RWPE2 (cell line): ENCODE measurements around the gene HEATR9.

Experiments
- ATAC-seq: fragments of 200-7000 bp; cut with Tn5 transposase; 3 replicates; pipeline ENCODE4 v1.9.1; 2021; ENCODE audit warnings: low read depth
- DNase-seq: peaks from one replicate; pipeline ENCODE4 v3.0.0-alpha.2; 2020; ENCODE audit warnings: low spot score
- H3K27ac ChIP-seq: fragments of 450-650 bp; 2 replicates; pipeline ENCODE4 v1.5.1; 2017; ENCODE audit warnings: mild to moderate bottlenecking; ENCODE audit not compliant: poor library complexity, severe bottlenecking
- H3K27me3 ChIP-seq: fragments of 250-450 bp; sonication (Bioruptor Pico); 2 replicates; pipeline ENCODE4 v1.5.1; 2021; ENCODE audit warnings: mild to moderate bottlenecking, moderate library complexity; ENCODE audit not compliant: insufficient read depth, poor library complexity, severe bottlenecking
- H3K36me3 ChIP-seq: fragments of 250-450 bp; sonication (Bioruptor Pico); 2 replicates; pipeline ENCODE4 v1.5.1; 2020; ENCODE audit warnings: low read depth, mild to moderate bottlenecking, moderate library complexity
- H3K4me1 ChIP-seq: fragments of 250-450 bp; sonication (Bioruptor Pico); 2 replicates; pipeline ENCODE4 v1.5.1; 2021; ENCODE audit warnings: mild to moderate bottlenecking, moderate library complexity; ENCODE audit not compliant: insufficient read depth, poor library complexity, severe bottlenecking
- H3K4me3 ChIP-seq: fragments of 250-450 bp; sonication (Bioruptor Pico); 2 replicates; pipeline ENCODE4 v1.5.1; 2021; ENCODE audit warnings: mild to moderate bottlenecking, moderate library complexity; ENCODE audit not compliant: severe bottlenecking
- H3K9me3 ChIP-seq: fragments of 250-450 bp; sonication (Bioruptor Pico); 2 replicates; pipeline ENCODE4 v1.5.1; 2021; ENCODE audit warnings: mild to moderate bottlenecking, moderate library complexity; ENCODE audit not compliant: severe bottlenecking
- CTCF ChIP-seq: fragments of 450-650 bp; IDR thresholded peaks from one replicate; pipeline ENCODE4 v1.5.1; 2017; ENCODE audit warnings: mild to moderate bottlenecking, moderate library complexity; ENCODE audit not compliant: poor library complexity, severe bottlenecking

Gene HEATR9

GRCh38 chr17:35808240-35808961 lies 60.3 kb downstream of the HEATR9 start:
- no peak for TF ChIP-seq CTCF
- peak overlapping the region; percentile 73 for H3K27ac ChIP-seq
- no peak for ATAC-seq
- H3K4me3 ChIP-seq, result peak overlapping the region; percentile 65
- no peaks in the 10 kb centered on the region for H3K9me3 ChIP-seq
- DNase-seq, result no peak
- peaks cover 28% of the 10 kb centered on the region for H3K4me1 ChIP-seq
- peaks cover 32% of the 10 kb centered on the region for H3K36me3 ChIP-seq
- no peaks in the 10 kb centered on the region for H3K27me3 ChIP-seq

GRCh38 chr17:35807371-35808144 lies 61.1 kb downstream of the HEATR9 start:
- H3K27ac ChIP-seq, result peak overlapping the region; percentile 73
- no peaks in the 10 kb centered on the region for H3K9me3 ChIP-seq
- TF ChIP-seq CTCF, result no peak
- no peak for ATAC-seq
- H3K27me3 ChIP-seq, result no peaks in the 10 kb centered on the region
- no peak overlapping the region for H3K4me3 ChIP-seq
- H3K36me3 ChIP-seq, result peaks cover 25% of the 10 kb centered on the region
- H3K4me1 ChIP-seq, result peaks cover 28% of the 10 kb centered on the region
- no peak for DNase-seq
